Measurements from ENCODE around the gene MINDY1.
A peak's percentile ranks its signal among the peaks of the same experiment; 100 is the strongest.

MINDY1 gene

DNA sequence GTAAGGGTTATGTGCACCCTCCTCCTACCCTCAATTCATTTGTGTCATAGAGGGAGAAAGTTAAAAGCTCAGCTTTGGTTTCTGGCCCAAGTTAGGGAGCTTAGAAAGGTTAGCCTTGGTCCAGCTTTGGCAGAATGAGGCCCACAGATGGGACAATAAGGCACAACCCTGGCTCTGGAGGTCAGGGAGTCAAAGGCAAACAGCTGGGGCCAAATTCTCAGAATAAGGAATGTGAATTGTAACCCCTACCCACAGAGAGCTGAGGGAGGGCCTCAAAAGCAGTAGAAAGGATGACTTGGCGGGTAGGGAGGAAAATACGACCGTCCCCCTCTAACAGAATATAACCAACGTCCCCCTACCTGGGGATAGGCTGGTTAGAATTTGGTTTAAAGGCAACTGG is 41.1 kb downstream of the MINDY1 start:
- no peak for DNase-seq (ENCODE audit: low spot score)

DNA sequence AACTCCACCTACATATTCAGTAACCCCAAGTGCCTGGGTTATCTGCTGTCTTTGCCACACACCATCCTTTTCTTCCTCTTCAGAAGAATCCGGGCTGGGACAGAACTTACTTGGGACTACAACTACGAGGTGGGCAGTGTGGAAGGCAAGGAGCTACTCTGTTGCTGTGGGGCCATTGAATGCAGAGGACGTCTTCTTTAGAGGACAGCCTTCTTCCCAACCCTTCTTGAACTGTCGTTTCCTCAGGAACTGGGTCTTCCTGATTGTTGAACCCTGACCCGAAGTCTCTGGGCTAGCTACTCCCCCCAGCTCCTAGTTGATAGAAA is 42.6 kb downstream of the MINDY1 start:
- DNase-seq (ENCODE audit: low spot score) = no peak

DNA sequence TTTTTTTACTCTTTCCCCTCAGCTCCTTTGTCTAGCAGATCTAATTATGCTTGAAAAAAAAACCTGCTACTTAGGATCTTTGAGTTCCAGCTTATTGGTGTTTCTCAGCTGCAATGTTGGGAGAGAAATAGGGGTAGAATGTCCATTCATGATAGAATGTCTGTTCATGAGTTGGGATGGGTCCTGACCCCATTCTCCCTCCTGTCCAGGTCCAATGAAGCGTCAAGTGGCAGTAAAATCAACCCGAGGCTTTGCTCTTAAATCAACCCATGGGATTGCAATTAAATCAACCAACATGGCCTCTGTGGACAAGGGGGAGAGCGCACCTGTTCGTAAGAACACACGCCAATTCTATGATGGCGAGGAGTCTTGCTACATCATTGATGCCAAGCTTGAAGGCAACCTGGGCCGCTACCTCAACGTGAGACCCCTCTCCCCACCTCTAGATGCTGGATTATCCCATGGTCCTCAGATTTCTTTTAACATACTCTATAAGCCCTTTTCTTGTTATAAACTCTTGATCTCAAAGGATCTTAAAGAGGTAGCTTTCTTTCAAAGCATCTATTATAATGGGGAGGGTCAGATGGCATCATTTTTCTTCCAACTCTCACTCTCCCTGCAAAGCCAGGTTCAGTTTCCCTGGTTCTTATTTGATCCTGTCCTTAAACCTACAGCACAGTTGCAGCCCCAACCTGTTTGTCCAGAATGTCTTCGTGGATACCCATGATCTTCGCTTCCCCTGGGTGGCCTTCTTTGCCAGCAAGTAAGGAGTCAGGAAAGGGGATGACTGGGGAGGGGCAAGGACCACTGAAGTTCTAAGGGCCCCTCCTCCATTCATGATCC is 43.2 kb downstream of the MINDY1 start:
- no peak for DNase-seq (ENCODE audit: low spot score)

GRCh38 chr1:150961756-150962155 is 44.9 kb downstream of the MINDY1 start:
- peak; percentile 80 for DNase-seq (ENCODE audit: low spot score)

GRCh38 chr1:150960646-150961045 is 46.1 kb downstream of the MINDY1 start:
- no peak for DNase-seq (ENCODE audit: low spot score)

GRCh38 chr1:150957666-150958065 is 49.0 kb downstream of the MINDY1 start:
- DNase-seq (ENCODE audit: low spot score) = no peak

DNA sequence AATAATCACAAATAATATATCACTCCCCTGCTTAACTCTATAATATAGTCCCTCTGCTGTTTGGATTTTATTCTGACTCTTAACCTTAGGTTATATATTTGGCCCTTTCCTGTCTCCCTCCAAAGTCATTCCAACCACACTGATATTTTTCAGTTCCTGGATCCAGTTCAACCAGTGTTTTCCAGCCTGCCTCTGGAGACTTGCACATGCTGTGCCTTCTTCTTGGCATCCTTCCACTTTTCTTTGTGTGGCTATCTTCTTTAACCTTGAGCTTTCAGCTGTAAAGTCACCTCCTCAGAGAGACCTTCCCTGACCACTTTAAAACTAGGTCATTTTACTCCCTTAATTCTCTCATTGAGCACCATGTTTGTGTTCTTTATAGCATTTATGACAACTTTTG is 51.4 kb downstream of the MINDY1 start:
- no peak for DNase-seq (ENCODE audit: low spot score)

- no peak for DNase-seq (ENCODE audit: low spot score)
These were observed 52.0 kb downstream of the MINDY1 start for GRCh38 chr1:150954708-150955107.

Data from D341Med (cell line).